Activated naive CD4-positive, alpha-beta T cell treated with anti-CD3 and anti-CD28 coated beads, Interleukin-2, amount 50 U/mL, for 16 hours (primary cell): Measurements from ENCODE around the gene HDAC4.
A peak's percentile ranks its signal among the peaks of the same experiment; 100 is the strongest.

Source experiments
- DNase-seq: peaks from one replicate; pipeline ENCODE4 v3.0.0-alpha.2; 2020

The HDAC4 gene

DNA sequence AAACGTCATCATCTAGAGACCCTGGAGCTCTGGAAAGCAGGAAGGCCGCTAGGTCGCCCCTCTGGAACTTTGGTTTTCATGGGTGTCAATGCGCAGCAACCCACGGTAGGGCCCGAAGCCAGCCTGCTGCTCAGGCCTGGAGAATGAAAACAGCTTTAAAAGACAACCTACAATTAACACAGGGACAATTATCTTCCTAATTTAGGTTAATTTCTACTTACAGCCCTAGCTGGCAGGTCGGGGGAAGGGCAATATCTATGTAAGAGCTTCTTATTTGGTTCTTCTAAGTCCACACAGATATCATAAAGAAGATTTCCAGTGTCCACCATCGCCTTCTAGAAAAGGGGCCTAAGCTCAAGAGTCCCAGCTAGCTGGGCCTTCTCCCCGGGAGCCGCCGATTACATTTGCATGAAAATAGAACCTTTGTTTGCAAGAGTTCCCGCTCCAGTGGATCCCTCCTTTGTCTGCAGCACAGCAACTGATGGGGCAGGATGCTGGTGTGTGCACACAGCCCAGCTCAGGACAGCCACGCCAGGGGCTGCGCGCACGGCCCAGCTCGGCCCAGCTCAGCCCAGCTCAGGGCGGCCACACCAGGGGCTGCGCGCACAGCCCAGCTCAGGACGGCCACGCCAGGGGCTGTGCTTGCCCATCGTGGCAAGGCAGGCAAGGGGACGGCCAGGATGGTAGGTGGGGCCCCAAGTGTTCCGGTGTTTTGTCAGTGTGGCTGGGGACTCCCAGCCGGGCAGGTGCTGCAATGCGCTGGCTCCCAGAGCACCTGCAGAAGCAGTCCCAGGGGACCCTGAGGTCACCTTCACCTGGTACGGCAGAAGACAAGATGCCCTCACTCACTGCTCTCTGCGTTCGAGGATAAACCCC lies 109.1 kb downstream of the HDAC4 start:
- no peak for DNase-seq

DNA sequence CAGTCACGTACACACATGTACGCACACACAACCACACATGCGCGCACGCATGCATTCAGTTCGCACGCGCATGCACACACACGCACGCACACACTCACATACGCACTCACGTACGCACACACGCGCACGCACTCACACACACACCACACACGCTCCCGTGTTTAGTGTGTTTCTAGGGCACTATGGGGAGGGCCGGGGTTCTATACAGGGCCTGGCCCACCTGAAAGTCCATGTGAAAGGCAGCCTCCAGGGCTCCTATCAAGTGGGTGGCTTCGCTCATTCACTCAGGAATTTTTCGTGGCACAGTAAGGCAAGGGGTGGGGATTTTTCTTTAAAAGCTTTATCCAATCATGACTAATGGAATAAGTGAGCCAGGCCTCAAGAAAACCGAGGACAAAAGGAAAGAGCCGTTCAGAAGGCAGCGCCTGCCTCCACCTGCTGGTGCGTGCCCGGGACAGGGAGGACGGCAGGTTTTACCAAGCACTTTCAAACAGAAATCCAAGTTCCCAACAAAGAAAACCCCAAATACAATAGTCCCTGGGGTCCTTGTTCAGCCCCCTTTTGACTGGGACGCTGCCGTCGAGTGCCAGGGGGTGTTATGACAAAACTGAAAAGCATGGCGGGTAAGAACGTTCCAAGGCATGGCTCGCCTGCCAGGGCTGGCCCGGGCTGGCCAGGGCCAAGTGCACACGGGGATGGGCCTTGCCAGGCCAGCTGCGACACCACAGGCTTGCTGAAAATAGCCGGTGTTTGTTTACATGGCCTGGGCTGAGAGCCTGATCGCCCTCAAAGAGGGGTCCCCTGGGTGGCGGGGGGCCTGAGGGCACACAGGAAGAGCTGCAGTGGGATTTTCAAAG lies 110.0 kb downstream of the HDAC4 start:
- no peak for DNase-seq

DNA sequence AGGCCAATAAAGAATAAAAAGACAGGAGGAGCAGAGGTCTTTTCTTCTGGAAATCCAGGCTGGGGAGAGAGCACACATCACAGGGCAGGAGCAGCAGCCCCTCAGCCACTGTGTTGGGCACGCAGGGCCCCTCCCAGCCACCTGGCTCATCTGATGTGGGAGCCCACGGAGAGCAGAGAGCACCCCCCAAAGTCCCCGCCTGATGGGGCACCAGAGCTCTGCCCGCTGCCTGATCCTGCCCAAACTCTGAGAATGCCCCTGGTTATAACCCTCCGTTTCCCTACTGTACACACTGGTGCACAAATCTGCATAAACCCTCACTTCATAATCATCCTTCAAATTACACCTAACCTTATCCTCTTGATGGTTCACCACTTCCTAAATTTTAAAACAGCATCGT lies 111.3 kb downstream of the HDAC4 start:
- no peak for DNase-seq

DNA sequence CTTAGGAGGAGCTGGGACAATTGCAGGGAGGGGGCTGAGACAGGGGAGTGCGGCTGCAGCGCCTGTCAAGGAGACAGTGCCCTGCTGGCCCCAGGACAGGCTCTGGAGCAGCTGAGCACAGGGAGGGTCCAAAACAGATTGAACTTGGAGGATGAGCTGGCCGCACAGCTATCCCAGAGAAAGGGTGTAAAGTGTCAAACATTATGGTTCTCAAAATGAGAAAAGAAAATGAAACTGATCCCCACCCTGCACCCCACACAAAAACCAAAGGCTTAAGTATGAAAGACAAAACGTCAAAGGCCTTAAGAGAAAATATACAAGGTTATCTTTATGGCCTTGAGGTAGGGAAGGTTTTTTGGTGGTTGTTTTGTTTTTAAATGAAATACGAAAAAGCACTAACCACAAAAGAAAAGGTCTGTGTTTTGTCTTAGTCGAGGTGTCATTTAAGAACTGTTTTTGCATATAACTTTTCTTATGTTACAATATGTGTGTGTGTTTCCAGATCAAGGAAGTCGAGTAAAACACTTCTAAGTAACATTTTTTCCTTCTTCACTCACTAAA lies 111.8 kb downstream of the HDAC4 start:
- peak; percentile 33 for DNase-seq

DNA sequence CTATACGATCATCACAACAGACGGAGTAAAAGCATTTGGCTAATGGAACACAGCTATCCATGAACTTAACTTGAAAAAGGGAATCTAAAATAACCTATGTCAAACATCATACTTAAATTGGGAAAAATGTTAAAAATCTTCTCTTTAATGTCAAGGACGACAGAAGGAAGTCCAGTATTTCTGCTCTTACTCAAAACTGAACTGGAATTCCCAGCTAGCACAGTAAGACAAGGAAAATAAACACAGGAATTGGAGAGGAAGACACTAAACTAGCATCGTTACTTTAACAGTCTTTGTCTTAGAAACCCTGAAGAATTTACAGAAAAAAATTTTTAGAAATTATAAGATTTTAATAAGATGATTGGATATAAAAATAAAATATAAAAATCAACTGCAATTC lies 112.6 kb downstream of the HDAC4 start:
- no peak for DNase-seq

DNA sequence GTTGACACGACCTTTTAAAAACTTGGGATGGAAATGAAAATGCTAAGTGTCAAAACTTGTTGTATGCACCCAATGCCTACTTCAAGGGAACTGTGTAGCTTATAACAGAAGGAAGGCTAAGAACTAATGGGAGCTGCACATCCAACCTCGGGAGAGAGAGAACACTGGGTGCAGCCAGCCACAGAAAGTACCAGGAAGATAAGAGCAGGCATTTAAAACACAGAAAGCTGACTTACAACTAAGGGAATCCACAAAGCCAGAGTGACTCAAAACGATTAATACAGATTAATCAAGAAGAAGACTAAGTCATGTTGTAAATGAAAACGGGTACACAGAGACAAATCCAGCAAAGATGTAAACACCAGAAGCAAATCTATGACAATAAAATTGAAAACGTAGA lies 113.4 kb downstream of the HDAC4 start:
- no peak for DNase-seq

DNA sequence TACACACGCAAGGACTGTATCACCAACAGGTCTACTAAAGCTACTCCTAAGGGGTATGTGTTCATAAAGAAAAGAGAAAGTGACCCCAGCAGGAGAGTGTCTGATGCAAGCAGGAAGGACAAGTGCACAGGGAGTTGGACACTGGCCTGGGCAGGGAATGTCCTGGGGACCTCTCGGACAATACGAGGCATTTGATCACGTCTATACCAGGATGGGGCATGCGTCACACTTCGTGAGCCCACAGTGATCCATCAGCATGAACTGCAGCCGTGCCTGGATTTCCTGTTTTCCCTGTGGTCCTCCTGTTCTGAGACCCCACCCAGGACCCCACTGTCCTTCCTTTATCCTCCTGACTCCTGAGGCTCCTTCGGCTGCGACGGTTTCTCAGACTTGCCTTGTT lies 113.9 kb downstream of the HDAC4 start:
- no peak for DNase-seq

DNA sequence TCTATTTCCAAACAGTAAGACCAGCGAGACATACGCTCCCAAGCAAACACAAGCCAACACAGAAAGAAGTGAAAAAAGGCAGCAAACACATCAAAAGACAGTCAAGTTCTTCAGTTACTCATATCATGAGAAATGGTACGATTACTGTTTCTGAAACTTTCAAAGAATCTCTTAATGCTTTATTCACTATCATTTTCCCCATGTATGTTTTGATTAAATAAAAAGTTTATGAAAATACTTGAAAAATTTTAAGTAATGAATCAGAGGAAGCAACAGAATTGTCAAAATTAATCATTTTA lies 114.9 kb downstream of the HDAC4 start:
- no peak for DNase-seq

DNA sequence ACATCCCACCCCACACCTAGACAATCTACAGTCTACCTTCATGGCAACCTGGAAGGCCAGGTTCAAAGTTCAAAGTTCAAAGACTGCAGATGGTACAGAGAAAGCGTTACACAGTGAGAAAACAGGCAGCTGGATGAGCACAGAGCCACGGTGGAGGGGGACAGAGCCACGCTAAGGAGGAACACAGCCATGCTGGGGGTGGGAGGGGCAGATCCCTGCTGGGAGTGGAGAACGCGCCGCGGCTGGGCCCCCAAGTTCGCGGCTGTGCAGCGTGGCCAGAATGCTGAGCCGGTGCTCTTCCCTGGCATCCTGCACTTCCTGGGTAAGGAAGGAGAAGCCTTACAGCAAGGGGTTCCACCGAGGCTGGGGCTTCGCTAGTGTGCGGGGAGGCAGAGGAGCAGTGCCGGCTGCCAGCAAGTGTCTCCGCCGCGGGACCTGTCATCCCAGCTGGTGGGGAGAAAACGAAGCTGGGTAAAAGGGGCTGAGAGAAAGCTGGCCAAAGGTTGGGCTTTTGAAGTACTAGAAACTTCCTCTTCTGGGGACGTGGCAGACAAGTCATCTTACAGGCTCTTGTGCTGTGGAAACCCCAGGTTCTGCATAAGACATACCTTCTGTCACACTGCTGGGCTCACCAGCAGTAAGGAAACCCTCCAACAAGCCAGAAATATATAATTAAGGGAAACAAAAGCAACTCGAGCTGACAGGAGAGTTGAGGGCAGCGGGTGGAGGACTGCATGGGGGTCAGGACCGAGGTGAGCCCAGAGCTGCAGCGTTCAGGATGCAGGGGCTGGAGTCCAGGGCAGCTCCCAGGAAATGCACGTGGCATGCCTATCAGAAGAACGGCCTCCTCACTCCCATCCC lies 115.5 kb downstream of the HDAC4 start:
- DNase-seq: peak; percentile 46

DNA sequence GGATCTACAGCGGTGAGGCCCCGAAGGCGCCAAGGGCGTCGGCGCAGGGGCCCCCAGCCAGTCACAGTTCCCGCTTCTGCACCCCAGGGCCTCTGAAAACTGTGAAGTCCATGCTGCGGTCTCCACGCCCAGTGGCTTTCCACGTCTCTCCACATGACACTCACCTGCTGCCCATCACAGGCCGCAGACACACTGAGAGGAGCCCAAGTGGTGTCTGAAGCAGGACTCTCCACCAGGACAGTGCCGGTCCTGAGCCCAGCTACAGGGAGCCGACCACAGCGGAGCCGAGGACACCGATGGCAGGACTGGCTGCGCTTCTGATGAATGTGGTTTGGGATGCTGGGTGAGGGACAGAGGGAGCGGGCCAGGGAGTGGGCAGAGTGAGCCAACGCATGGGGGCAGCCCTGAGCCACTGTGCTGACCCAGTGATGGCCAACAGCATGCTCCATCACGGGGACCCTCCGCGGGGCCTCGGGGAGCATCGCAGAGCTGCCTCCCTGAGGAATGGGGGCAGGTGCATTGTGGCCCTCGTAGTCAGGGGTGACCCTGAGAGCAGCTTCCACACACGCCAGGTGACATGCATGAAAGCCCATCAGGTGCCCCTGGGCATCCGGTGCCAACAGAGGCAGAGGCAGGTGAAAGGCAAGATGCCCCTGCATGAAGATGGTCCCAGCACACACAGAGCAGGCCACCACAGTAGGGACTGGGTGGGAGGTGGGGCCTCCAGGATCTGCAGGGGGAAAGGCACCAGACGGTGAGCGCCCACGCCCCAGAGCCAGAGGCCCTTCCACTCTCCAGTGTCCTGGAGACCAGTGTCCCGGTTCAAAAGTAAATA lies 116.6 kb downstream of the HDAC4 start:
- no peak for DNase-seq

DNA sequence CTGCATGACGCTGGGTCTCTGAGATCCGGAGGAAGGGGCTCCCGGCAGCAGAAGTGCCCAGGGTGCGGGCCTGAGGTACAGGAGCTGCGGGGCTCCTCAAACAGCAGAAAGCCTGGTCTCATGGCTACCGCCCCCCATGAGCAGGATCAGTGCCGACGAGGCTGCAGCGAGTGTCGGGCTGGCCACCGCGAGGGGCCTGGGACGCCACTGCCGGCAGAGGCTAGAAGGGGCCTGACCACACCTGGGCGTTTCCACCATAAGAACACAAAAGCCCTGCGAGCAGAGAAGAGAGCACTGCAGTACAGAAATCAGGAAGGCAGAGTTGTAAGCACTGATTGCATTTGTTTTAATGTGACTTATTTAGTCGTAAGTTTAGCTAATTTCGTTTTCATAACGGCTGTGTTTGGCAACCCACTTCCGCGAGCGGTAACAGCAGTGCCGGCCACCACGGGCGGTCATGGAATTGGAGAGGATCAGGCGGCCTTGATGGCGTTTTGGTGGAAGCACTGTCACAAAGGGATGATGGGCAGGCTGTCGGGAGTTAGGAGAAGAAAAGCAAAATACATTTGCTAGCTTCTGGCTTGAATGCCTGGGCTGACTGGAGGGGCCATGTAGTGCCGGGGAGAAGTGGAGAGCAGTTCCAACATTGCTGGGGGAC lies 117.4 kb downstream of the HDAC4 start:
- no peak for DNase-seq

DNA sequence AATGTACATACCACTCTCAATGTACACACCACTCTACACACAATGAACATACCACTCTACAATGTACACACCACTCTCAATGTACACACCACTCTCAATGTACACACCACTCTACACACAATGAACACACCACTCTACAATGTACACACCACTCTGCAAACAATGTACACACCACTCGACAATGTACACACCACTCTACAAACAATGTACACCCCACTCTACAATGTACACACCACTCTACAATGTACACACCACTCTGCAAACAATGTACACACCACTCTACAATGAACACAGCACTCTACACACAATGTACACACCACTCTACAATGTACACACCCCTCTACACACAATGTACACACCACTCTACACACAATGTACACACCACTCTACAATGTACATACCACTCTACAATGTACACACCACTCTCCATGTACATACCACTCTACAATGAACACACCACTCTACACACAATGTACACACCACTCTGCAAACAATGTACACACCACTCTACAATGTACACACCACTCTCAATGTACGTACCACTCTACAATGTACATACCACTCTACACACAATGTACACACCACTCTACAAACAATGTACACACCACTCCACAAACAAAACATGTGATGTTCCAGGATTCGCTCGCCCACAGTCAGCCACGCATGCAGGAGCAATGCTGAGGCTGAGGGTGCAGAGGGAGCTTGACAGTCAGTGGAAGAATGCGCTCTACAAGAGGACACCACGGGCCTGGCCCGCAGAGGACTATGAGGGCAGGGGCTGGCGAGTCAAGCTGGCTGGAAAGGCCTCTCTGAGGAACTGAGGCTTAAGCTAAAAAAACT lies 118.2 kb downstream of the HDAC4 start:
- DNase-seq: no peak

DNA sequence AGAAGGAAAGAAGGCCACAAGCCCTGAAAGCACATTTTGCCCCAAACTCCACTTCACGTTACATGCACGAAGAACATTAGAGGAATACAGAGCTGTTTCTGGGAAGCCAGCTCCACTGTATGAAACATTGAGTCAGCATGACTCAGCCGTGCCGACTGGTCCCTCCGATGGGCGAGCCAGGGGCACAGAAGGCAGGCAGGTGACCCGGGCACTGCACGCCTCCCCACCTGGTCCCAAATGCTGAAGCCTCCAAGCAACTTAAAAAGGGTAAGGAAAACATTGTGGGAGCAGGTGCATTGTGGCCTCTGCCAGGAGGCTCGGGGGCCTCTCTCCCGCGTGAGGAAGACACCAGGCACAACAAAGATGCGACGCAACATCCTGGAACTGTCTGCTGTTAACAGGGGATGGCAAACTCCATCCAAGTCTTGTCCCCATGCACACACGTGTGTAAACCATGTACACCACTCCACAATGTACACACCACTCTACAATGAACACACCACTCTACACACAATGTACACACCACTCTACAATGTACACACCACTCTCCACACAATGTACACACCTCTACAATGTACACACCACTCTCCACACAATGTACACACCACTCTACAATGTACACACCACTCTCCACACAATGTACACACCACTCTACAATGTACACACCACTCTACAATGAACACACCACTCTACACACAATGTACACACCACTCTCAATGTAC lies 120.4 kb downstream of the HDAC4 start:
- peak; percentile 54 for DNase-seq

DNA sequence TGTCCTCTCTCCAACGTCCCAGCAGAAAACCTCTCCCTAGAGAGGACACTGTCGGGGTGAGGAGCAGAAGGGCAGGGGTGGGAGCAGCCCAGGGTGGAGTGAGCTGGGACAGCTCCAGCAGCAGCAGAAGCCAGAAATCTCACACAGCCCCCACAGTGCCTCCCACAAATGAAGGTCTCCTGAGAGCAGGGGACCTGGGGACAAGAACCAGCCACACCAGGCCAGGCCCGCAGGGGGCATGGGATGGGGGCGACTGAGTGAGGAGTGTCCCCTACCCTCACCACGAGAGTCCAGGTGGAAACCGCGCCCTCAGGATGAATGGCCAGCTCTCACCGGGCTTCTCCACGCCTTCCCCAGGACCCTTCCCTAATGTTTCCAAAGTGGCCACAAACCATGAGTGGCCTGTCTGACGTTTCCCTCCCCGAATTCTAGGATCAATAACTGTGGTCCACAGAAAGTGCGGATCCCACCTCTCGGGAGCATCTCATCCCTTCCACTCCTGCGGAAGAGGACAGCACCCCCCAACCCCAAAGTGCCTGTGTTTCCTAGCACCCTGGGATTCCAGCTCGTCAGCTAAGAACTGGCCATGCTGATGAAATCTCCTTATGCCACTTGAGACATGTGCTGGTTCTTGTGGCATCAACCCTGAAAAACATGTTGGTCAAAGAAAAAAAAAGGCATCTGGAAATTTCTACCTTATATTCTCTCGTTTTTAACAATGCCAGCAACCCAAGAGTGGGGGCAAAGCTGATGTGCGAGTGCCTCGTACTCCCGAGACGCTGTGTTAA lies 121.1 kb downstream of the HDAC4 start:
- no peak for DNase-seq

DNA sequence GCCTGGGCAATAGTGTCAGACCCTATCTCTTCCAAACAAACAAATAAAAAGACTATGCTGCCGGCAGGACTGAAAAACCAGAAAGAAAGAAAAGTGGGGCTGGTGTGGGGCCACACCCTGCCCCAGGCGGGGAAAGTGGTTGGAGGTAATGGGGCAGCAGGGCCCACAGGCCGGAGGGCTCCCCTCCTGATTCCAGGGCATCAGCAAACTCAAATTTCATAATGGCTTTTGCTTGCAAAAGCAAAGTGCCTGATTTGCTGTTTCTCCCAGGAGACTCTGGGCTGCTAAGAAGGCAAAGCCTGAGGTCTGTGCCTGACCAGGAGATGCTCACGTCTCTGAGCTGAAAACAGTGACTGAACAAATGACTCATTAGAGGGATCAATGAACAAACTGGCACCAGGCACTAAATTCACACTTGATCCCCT lies 121.9 kb downstream of the HDAC4 start:
- no peak for DNase-seq

DNA sequence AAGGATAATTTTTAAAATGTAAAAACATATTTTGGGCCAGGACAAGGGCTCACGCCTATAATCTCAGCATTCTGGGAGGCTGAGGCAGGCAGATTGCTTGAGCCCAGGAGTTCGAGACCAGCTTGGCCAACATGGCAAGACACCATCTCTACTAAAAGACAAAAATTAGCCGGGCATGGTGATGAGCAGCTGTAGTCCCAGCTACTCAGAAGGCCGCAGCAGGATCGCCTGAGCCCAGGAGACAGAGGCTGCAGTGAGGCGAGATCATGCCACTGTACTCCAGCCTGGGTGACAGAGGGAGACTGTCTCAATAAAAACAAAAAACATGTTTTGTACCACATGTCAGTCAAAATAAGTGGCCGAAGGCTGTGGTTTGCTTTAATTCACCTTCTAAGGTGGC lies 122.5 kb downstream of the HDAC4 start:
- DNase-seq: no peak

DNA sequence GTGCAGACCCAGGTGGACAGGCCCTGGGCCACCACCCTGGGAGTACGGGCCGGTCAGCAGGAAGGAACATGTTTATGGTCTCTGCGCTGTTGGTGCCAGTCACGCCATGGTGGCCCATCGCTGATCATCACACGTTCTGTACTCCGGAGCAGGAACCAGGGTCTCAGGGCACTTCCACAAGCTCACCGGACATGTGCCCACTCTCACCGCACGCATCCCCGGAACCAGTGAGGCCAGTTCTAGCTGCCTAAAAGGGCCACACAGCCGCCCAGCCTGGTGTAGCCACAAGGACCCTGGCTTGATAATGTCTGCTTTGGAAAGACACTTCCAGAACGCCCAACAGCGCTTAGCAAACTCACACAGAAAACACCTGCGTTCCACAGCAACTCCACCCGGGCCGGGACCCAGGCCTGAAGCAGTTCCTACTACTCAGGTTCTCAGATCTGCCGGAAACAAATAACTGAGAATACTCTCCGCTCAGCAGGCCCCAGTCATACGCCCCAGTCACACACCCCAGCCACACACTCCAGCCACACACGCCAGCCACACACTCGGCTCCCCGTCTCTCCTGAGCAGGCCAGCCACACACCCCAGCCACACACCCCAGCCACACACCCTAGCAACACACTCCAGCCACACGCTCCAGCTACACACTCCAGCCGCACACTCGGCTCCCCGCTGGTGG lies 123.3 kb downstream of the HDAC4 start:
- DNase-seq: no peak

DNA sequence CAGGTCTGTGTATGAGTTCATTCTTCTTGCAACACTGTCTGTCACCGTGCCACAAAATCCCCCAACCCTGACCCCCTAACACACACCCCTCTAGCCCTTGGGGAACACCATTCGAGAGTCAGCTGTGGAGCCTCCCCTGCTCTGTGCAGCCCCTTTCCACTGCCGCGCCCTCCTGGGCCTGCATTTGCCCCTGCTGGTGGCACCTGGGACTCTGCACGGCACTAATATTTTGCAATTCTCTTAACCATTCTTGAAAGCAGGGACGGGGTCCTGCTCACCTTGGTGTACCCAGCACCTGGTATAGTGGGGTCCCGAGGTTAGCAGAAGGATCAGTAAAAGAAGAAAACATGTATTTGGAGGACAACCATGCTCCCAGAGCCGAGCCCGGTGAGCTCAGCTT lies 124.0 kb downstream of the HDAC4 start:
- no peak for DNase-seq
